22Rv1 (cell line): ENCODE measurements around the gene BCAS4.

Experiments
- CTCF ChIP-seq: fragments of 450-650 bp; IDR thresholded peaks from 2 replicates; pipeline ENCODE4 v1.5.1; 2017; ENCODE audit warnings: mild to moderate bottlenecking
- ZFX ChIP-seq: fragments of 450-650 bp; IDR thresholded peaks from 2 replicates; pipeline ENCODE4 v1.6.1; 2017; ENCODE audit warnings: antibody characterized with exemption, borderline replicate concordance

- TF ChIP-seq CTCF (no peak), ZFX (no peak)
These were observed 63.7 kb downstream of the BCAS4 start for GRCh38 chr20:50858525-50858924.
